Smooth muscle cell (in vitro differentiated cells): ENCODE measurements around the gene FAXDC2. TPM values are rescaled to one million over a fixed set of nuclear protein-coding genes. Genes with fewer than 3 reads are reported as not detected.

Source experiments
- DNase-seq: peaks from one replicate; lab custom pipeline; 2025; ENCODE audit not compliant: unreplicated experiment; lab: John Stamatoyannopoulos, UW
- H2AFZ ChIP-seq: fragments of 200-600 bp; sonication (generic); 2 replicates; pipeline ENCODE4 v1.6.0; 2016; ENCODE audit warnings: antibody characterized with exemption, low read depth, mild to moderate bottlenecking
- H3F3A ChIP-seq: fragments of 200-600 bp; sonication (generic); 2 replicates; pipeline ENCODE4 v1.6.0; 2017; ENCODE audit warnings: antibody characterized with exemption, low read depth
- H3K27ac ChIP-seq: fragments of 200-600 bp; sonication (generic); 2 replicates; pipeline ENCODE4 v1.5.1; 2016; ENCODE audit warnings: low read depth, mild to moderate bottlenecking
- H3K27me3 ChIP-seq: fragments of 200-600 bp; sonication (generic); 2 replicates; pipeline ENCODE4 v1.6.1; 2016; ENCODE audit warnings: low read depth, mild to moderate bottlenecking
- H3K36me3 ChIP-seq: fragments of 200-600 bp; sonication (generic); 2 replicates; pipeline ENCODE4 v1.5.1; 2016; ENCODE audit warnings: low read depth
- H3K4me1 ChIP-seq: fragments of 200-600 bp; sonication (generic); 2 replicates; pipeline ENCODE4 v1.5.1; 2016; ENCODE audit warnings: low read depth
- H3K4me2 ChIP-seq: fragments of 200-600 bp; sonication (generic); 2 replicates; pipeline ENCODE4 v1.6.0; 2016; ENCODE audit warnings: mild to moderate bottlenecking
- H3K4me3 ChIP-seq: fragments of 200-600 bp; sonication (generic); 2 replicates; pipeline ENCODE4 v1.5.1; 2016; ENCODE audit warnings: mild to moderate bottlenecking
- H3K79me2 ChIP-seq: fragments of 200-600 bp; sonication (generic); 2 replicates; pipeline ENCODE4 v1.6.0; 2016; ENCODE audit warnings: low read depth, mild to moderate bottlenecking
- H3K9ac ChIP-seq: fragments of 200-600 bp; sonication (generic); 2 replicates; pipeline ENCODE4 v1.6.0; 2016; ENCODE audit warnings: low read depth
- H3K9me3 ChIP-seq: fragments of 200-600 bp; sonication (generic); replicated peaks from 2 replicates; pipeline ENCODE4 v1.5.1; 2016; ENCODE audit warnings: low read depth
- H4K20me1 ChIP-seq: fragments of 200-600 bp; sonication (generic); 2 replicates; pipeline ENCODE4 v1.6.0; 2016; ENCODE audit warnings: low read depth
- WGBS: methylation state at CpG from one replicate; pipeline ENCODE4 v1.1.7; 2016; ENCODE audit warnings: low lambda C conversion rate; 5-methylcytosine and 5-hydroxymethylcytosine counted together
- polyA plus RNA-seq: library from polyadenylated mRNA; unstranded; fragments of >200 nt; fragmentation: Nextera tagmentation; extraction: Ambion mirVana; gene quantifications from 2 replicates; pipeline ENCODE4 v1.2.1, GENCODE V29; 2016
- total RNA-seq: library from RNA; depleted of rRNA; stranded (reverse); fragments of >200 nt; gene quantifications from 2 replicates; pipeline ENCODE4 v1.2.3, GENCODE V29; 2014
- TF ChIP-seq, protein P1 (sequence below): fragments of 200-600 bp; sonication (generic); IDR thresholded peaks from 2 replicates; pipeline ENCODE4 v1.5.1; 2017; ENCODE audit warnings: borderline replicate concordance, mild to moderate bottlenecking, antibody characterized with exemption; ENCODE audit not compliant: insufficient read depth, poor library complexity, severe bottlenecking

The FAXDC2 gene
- total and polyA plus RNA-seq, 2 experiments from 2014 or later, result 2.0 to 2.5 TPM

- no peaks in the 10 kb centered on the region for H4K20me1 ChIP-seq
- H3K36me3 ChIP-seq, result no peaks in the 10 kb centered on the region
- DNase-seq, result no peak
- TF ChIP-seq, protein P1, sequence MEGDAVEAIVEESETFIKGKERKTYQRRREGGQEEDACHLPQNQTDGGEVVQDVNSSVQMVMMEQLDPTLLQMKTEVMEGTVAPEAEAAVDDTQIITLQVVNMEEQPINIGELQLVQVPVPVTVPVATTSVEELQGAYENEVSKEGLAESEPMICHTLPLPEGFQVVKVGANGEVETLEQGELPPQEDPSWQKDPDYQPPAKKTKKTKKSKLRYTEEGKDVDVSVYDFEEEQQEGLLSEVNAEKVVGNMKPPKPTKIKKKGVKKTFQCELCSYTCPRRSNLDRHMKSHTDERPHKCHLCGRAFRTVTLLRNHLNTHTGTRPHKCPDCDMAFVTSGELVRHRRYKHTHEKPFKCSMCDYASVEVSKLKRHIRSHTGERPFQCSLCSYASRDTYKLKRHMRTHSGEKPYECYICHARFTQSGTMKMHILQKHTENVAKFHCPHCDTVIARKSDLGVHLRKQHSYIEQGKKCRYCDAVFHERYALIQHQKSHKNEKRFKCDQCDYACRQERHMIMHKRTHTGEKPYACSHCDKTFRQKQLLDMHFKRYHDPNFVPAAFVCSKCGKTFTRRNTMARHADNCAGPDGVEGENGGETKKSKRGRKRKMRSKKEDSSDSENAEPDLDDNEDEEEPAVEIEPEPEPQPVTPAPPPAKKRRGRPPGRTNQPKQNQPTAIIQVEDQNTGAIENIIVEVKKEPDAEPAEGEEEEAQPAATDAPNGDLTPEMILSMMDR, result no peak
- peak overlapping the region; percentile 37 for H3K4me3 ChIP-seq
- peaks cover 14% of the 10 kb centered on the region for H3F3A ChIP-seq
- H3K27ac ChIP-seq, result peak overlapping the region; percentile 49
- 88% methylated on average over 6 of the region's 6 CpGs for WGBS
- H3K4me1 ChIP-seq, result peaks cover 7% of the 10 kb centered on the region
- no peak overlapping the region for H3K9ac ChIP-seq
- no peak overlapping the region for H2AFZ ChIP-seq
- H3K27me3 ChIP-seq, result no peaks in the 10 kb centered on the region
- no peaks in the 10 kb centered on the region for H3K79me2 ChIP-seq
- no peaks in the 10 kb centered on the region for H3K9me3 ChIP-seq
- peak overlapping the region; percentile 82 for H3K4me2 ChIP-seq
Measured at GRCh38 chr5:154849264-154849785, 1.1 kb downstream of the FAXDC2 start.

DNA sequence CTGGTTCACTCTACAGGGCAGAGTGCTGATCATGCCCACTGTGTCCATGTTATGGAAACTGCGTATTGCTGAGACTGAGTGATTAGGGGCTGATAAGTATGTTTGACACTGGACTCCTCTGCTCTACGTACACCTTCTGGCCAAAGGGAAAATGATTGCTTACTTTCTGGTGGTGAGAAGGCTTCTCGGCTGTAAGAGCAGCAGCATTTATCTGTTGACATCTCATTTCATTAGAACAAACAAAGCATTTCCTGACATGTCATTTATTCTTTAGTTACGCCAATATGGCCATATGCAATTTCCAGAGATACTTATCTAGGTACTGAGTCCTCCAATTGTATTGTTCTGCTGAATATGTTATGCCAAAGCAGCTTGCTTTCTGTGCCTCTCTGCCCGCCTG, 5.6 kb downstream of the FAXDC2 start:
- Histone ChIP-seq H3K9ac (no peak overlapping the region), H3K9me3 (no peaks in the 10 kb centered on the region), H3F3A (peaks cover 7% of the 10 kb centered on the region), H3K4me2 (no peak overlapping the region), H4K20me1 (no peaks in the 10 kb centered on the region), H3K27me3 (no peaks in the 10 kb centered on the region), H3K4me3 (no peak overlapping the region), H3K36me3 (no peaks in the 10 kb centered on the region), H3K79me2 (no peaks in the 10 kb centered on the region), H3K4me1 (no peaks in the 10 kb centered on the region), H2AFZ (no peak overlapping the region), H3K27ac (no peak overlapping the region)
- 66% methylated on average over 5 of the region's 5 CpGs for WGBS
- TF ChIP-seq, protein P1, result no peak
- no peak for DNase-seq

DNA sequence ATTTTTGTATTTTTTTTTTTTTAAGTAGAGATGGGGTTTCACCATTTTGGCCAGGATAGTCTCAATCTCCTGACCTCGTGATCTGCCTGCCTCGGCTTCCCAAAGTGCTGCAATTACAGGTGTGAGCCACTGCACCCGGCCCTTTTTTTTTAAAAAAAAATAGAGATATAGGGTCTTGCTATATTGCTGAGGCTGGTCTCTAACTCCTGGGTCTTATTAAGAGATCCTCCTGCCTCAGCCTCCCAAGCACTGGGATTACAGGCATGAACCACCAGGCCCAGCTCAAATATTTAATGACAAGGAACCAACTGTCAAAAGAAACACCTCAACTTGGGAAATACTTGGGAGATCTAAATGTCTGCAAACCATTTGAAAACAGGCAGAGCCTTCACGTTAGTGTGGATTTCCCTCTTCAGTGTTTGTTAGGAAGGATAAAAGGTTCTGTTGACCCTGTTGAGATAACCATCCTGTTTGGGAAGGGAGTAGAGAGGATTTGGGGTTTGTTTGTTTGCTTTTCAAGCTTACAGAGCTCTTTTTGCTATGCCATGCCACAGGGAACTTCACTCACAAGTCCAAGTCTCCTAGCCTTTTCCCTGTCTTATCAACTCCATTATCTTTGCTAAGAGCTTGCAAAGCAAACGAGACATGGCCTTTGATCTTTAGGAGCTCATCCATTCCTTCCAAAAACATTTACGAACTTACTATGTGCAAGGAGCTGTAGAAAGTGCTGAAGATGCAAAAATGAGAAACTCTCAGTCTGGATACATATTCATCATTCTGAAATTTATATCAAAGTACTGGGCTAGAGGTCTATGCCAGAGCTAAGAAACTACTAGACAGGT, 7.5 kb downstream of the FAXDC2 start:
- no peaks in the 10 kb centered on the region for H3K79me2 ChIP-seq
- TF ChIP-seq, protein P1, result no peak
- no peak overlapping the region for H3K27ac ChIP-seq
- H3K4me1 ChIP-seq, result no peaks in the 10 kb centered on the region
- 48% methylated on average over 6 of the region's 6 CpGs for WGBS
- no peaks in the 10 kb centered on the region for H3F3A ChIP-seq
- no peak overlapping the region for H3K9ac ChIP-seq
- H4K20me1 ChIP-seq, result no peaks in the 10 kb centered on the region
- no peaks in the 10 kb centered on the region for H3K9me3 ChIP-seq
- no peaks in the 10 kb centered on the region for H3K27me3 ChIP-seq
- H2AFZ ChIP-seq, result no peak overlapping the region
- no peaks in the 10 kb centered on the region for H3K36me3 ChIP-seq
- no peak overlapping the region for H3K4me2 ChIP-seq
- H3K4me3 ChIP-seq, result no peak overlapping the region
- DNase-seq, result no peak
